ENCODE measurements around the gene GPC6. TPM values are rescaled to one million over a fixed set of nuclear protein-coding genes. Genes with fewer than 3 reads are reported as not detected.

GPC6 gene
- total and polyA plus RNA-seq, 2 experiments from 2014 or later: 14.4 to 43.3 TPM

DNA sequence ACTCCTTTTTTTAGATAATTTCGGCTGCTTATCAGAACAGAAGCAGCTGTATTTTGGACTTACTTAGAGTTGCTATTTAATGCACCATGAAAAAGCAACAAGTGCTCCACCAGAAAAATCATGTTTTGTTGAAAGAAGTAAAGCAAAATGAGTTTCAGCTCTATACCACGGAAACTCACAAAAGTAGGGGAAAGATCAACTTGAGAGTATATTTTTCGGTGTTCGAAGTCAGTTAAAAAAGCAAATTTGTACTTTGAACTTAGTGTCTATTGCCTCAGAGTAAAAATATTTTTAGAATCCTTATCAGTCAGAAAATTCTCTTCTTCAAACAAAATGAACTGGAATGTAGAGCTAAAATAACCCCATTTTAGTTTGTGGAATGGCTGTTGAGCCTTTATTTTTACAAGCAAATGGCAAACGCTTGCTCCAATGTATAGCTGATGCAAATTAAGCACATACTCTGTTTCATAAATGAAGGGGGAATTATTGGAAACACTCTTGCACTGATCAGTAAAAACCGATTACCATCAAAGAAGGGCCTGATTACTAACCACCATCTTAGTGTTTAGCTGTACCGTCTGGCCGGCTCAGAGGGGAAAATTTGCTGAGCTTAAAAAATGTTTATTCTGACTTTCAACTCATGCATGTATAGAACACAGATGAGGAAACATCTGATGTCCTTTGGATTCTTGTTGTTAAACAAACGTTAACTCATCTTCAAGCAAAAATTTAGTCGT lies 540.7 kb downstream of the GPC6 start:
- Histone ChIP-seq H3K36me3 (no peaks in the 10 kb centered on the region), H3K4me3 (no peak overlapping the region), H3K9me3 (ENCODE audit: low read depth) (no peaks in the 10 kb centered on the region), H3K27me3 (no peaks in the 10 kb centered on the region), H3K4me1 (ENCODE audit: low read depth) (peaks cover 46% of the 10 kb centered on the region), H3K27ac (peak overlapping the region; percentile 51)
- TF ChIP-seq, protein P1, sequence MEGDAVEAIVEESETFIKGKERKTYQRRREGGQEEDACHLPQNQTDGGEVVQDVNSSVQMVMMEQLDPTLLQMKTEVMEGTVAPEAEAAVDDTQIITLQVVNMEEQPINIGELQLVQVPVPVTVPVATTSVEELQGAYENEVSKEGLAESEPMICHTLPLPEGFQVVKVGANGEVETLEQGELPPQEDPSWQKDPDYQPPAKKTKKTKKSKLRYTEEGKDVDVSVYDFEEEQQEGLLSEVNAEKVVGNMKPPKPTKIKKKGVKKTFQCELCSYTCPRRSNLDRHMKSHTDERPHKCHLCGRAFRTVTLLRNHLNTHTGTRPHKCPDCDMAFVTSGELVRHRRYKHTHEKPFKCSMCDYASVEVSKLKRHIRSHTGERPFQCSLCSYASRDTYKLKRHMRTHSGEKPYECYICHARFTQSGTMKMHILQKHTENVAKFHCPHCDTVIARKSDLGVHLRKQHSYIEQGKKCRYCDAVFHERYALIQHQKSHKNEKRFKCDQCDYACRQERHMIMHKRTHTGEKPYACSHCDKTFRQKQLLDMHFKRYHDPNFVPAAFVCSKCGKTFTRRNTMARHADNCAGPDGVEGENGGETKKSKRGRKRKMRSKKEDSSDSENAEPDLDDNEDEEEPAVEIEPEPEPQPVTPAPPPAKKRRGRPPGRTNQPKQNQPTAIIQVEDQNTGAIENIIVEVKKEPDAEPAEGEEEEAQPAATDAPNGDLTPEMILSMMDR (IDR thresholded peaks at IDR 0.05; ENCODE audit: low read depth, low read length): no peak
- DNase-seq (ENCODE audit: low read depth in 1 of 2, low spot score in 1 of 2): no peak

DNA sequence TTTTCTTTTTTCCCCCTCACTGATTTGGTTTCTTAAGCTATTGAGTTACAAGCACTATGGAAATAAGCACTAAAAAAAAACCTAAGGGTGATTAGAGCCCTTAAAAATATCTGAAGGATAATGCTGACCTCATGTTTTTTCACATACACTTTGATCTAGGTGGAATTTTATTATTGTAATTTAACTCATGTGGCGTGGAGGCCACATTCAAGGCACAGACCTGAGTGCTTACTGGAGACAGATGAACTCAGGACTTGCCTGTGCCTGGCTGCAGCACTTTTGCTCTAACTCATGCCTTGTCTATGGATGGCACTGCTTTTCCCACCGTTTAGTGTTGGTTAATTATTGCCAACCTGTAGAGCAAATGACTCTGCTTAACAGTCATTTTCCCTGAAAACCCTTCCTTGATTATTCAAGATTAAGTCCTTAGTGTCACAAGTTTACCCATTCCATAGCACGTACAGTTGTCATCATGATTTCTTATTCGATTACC lies 541.4 kb downstream of the GPC6 start:
- no peak overlapping the region for H3K27ac ChIP-seq

DNA sequence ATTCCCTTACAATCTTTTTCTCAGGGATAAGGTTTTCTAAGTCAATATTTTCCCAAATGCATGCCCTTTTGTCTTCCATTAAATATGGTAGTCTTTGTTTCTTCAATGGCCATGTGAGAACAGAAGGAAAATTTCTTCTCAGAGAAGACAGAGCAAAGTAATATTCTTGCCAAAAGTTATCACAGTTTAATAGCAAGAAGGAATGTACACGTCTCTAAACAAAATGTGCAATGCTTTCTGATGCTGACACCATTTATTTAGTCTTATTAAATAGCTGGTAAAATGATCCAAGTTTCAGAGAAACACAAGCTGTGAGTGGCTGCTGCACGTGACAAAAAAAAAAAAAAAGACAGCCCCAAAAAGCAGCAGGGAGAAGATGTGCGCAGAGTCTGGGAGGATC lies 542.5 kb downstream of the GPC6 start:
- Histone ChIP-seq H3K4me3 (no peak overlapping the region), H3K27me3 (no peaks in the 10 kb centered on the region), H3K4me1 (ENCODE audit: low read depth) (peaks cover 46% of the 10 kb centered on the region), H3K36me3 (no peaks in the 10 kb centered on the region), H3K27ac (no peak overlapping the region), H3K9me3 (ENCODE audit: low read depth) (no peaks in the 10 kb centered on the region)
- TF ChIP-seq, protein P1 (IDR thresholded peaks at IDR 0.05; ENCODE audit: low read depth, low read length): no peak
- DNase-seq (ENCODE audit: low read depth in 1 of 2, low spot score in 1 of 2): peak in 1 of 2 donors; percentile 64

More for the DNA sequence above, 541.4 kb downstream of the GPC6 start:
- Histone ChIP-seq H3K9me3 (ENCODE audit: low read depth) (no peaks in the 10 kb centered on the region), H3K36me3 (no peaks in the 10 kb centered on the region), H3K27me3 (no peaks in the 10 kb centered on the region), H3K4me3 (no peak overlapping the region), H3K4me1 (ENCODE audit: low read depth) (peaks cover 46% of the 10 kb centered on the region)
- TF ChIP-seq, protein P1 (IDR thresholded peaks at IDR 0.05; ENCODE audit: low read depth, low read length): no peak
- DNase-seq (ENCODE audit: low read depth in 1 of 2, low spot score in 1 of 2): no peak

DNA sequence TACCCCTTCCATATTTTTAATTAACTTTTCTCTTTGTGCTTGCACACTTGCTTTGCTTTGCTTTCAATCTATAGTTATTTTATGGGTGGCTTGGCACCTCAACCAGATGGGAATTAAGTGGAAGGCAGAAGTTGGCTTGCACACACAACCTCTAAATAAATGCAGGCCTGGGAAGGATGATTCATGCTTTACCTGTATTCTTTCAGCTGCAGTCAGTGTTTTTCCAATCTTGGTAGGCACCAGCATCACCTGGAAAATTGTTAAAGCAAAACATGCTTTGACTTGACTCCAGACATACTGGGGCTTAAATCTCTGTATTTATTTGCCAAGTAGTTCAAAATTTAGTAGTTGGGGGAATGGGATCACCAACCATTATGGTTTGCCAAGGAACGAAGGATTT lies 543.0 kb downstream of the GPC6 start:
- DNase-seq (ENCODE audit: low read depth in 1 of 2, low spot score in 1 of 2): no peak
- Histone ChIP-seq H3K27ac (no peak overlapping the region), H3K36me3 (no peaks in the 10 kb centered on the region), H3K4me1 (ENCODE audit: low read depth) (peaks cover 46% of the 10 kb centered on the region), H3K4me3 (no peak overlapping the region), H3K9me3 (ENCODE audit: low read depth) (no peaks in the 10 kb centered on the region), H3K27me3 (no peaks in the 10 kb centered on the region)
- TF ChIP-seq, protein P1 (IDR thresholded peaks at IDR 0.05; ENCODE audit: low read depth, low read length): no peak

DNA sequence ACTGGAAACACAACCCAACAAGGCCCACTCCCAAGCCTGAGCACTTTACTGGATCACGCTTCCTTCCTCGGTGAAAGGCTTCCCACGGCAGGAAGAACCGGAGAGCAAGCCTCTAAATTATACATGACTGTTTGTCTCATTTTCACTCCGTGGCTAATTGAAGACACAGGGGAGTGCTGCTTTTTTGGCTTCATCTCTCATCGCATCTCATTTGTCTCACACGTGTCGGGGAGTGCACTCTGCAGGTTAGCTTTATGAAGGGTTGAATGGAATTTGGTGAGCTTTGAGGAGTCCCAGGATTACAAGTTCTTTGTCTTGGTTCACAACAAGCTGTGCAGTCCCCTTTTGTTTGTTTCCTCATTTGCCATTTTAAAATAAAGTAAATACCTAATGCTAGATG lies 544.6 kb downstream of the GPC6 start:
- TF ChIP-seq, protein P1 (IDR thresholded peaks at IDR 0.05; ENCODE audit: low read depth, low read length): no peak
- no peaks in the 10 kb centered on the region for H3K27me3 ChIP-seq
- H3K36me3 ChIP-seq: no peaks in the 10 kb centered on the region
- H3K4me1 ChIP-seq (ENCODE audit: low read depth): peaks cover 46% of the 10 kb centered on the region
- no peak for DNase-seq (ENCODE audit: low read depth in 1 of 2, low spot score in 1 of 2)
- H3K27ac ChIP-seq: peak overlapping the region; percentile 55
- H3K9me3 ChIP-seq (ENCODE audit: low read depth): no peaks in the 10 kb centered on the region
- no peak overlapping the region for H3K4me3 ChIP-seq
